HepG2 (cell line): ENCODE results near the gene ZNF223. TPM values are rescaled to one million over a fixed set of nuclear protein-coding genes. Genes with fewer than 3 reads are reported as not detected.

Experiments
- ATAC-seq: fragments of 200-7000 bp; cut with Tn5 transposase; 3 replicates; pipeline ENCODE4 v1.9.1; 2020; ENCODE audit warnings: mild to moderate bottlenecking, moderate library complexity
- BruUV-seq: library from RNA; stranded (reverse); fragments of 400-500 nt; replicated peaks from 2 replicates; lab custom pipeline; 2021; lab: Mats Ljungman, UMichigan
- CTCF ChIA-PET: fragments of 300-600 bp; formaldehyde crosslinking; extraction: SDS; loops from one replicate; lab custom pipeline; 2021; ENCODE audit warnings: low total read pairs, inconsistent platforms, low intra/inter-chr PET ratio; lab: Yijun Ruan, JAX
- POLR2A ChIA-PET: fragments of 350-600 bp; sonication (Branson Sonifier 250); formaldehyde crosslinking; loops from one replicate; lab custom pipeline; 2020; ENCODE audit warnings: antibody characterized with exemption, inconsistent platforms; lab: Yijun Ruan, JAX
- DNase-seq: peaks from one replicate; pipeline ENCODE4 v3.0.0-alpha.2; 2015; ENCODE audit warnings: low spot score
- FAIRE-seq: peaks from 3 replicates; lab custom pipeline; 2011; peaks lifted over from hg19 to GRCh38; lab: Jason Lieb, UNC
- H2AFZ ChIP-seq: one replicate; pipeline ENCODE4 v1.6.1; 2011; ENCODE audit warnings: low read length, inconsistent platforms
- H3K27ac ChIP-seq: fragments of 300-600 bp; 3 replicates; pipeline ENCODE4 v1.8.0; 2011; ENCODE audit warnings: mixed run types, mild to moderate bottlenecking, mixed read lengths, low read length, inconsistent platforms; ENCODE audit not compliant: insufficient read depth; ENCODE audit errors: extremely low read length
- H3K27me3 ChIP-seq, 2 experiments: fragments of 200-600 bp in 1 of 2; 2 replicates in 1 of 2; 3 replicates in 1 of 2; pipeline versions ENCODE4 v1.6.0 to v1.8.0; 2011; ENCODE audit warnings: low read length in 2 of 2, mild to moderate bottlenecking in 2 of 2, moderate library complexity in 2 of 2, inconsistent platforms in 1 of 2; ENCODE audit not compliant: insufficient read depth in 2 of 2, control insufficient read depth in 1 of 2
- H3K36me3 ChIP-seq, 2 experiments: fragments of 200-600 bp in 1 of 2; replicated peaks in 1 of 2; 2 replicates in 1 of 2; 3 replicates in 1 of 2; pipeline versions ENCODE4 v1.5.1 to v1.8.0; 2011; ENCODE audit warnings: low read length in 2 of 2, inconsistent platforms in 1 of 2; ENCODE audit not compliant: insufficient read depth in 2 of 2, control insufficient read depth in 1 of 2
- H3K4me1 ChIP-seq: 2 replicates; pipeline ENCODE4 v1.5.1; 2012; ENCODE audit warnings: low read length, inconsistent platforms; ENCODE audit not compliant: insufficient read depth
- H3K4me2 ChIP-seq: 2 replicates; pipeline ENCODE4 v1.6.0; 2011; ENCODE audit warnings: low read depth, low read length, inconsistent platforms
- H3K4me3 ChIP-seq, 3 experiments: fragments of 200-600 bp in 1 of 3; sonication (generic), shearing (Covaris generic) in 1 of 3; replicated peaks in 1 of 3; 2 replicates each; pipeline ENCODE4 v1.5.1; 2011 to 2016; ENCODE audit warnings: low read length in 3 of 3, inconsistent platforms in 2 of 3, low read depth in 2 of 3, mild to moderate bottlenecking in 2 of 3, control low read depth in 1 of 3, mixed read lengths in 1 of 3; ENCODE audit not compliant: insufficient read depth in 1 of 3
- H3K79me2 ChIP-seq: one replicate; pipeline ENCODE4 v1.6.1; 2011; ENCODE audit warnings: low read length, inconsistent platforms; ENCODE audit not compliant: insufficient read depth
- H3K9ac ChIP-seq: 2 replicates; pipeline ENCODE4 v1.6.0; 2011; ENCODE audit warnings: mild to moderate bottlenecking, low read depth, low read length, inconsistent platforms; ENCODE audit not compliant: insufficient read depth
- H3K9me3 ChIP-seq: 2 replicates; pipeline ENCODE4 v1.5.1; 2012; ENCODE audit warnings: mild to moderate bottlenecking, low read length
- H4K20me1 ChIP-seq: 2 replicates; pipeline ENCODE4 v1.6.0; 2011; ENCODE audit warnings: inconsistent platforms, mild to moderate bottlenecking, low read length, moderate library complexity; ENCODE audit not compliant: insufficient read depth
- ASH2L ChIP-seq: fragments of 300-600, 200-600 bp; sonication (generic); IDR thresholded peaks from 2 replicates; pipeline ENCODE4 v1.7.0; 2017; ENCODE audit warnings: low read depth, mild to moderate bottlenecking, moderate library complexity, mixed read lengths, low read length; ENCODE audit not compliant: insufficient read length
- PAXIP1 ChIP-seq: sonication (generic); formaldehyde crosslinking; conservative IDR thresholded peaks from 2 replicates; pipeline ENCODE4 v1.4.0; 2020; ENCODE audit warnings: mild to moderate bottlenecking, missing genetic modification reagents, moderate library complexity
- ZBTB8A ChIP-seq: sonication (generic); formaldehyde crosslinking; IDR thresholded peaks from 2 replicates; pipeline ENCODE4 v1.4.0; 2020; ENCODE audit warnings: mild to moderate bottlenecking, low read depth, missing genetic modification reagents, borderline replicate concordance
- ZFP36 ChIP-seq: fragments of 150-350 bp; IDR thresholded peaks from 2 replicates; pipeline ENCODE4 v1.6.1; 2018; ENCODE audit warnings: borderline replicate concordance, low read length, low read depth; ENCODE audit not compliant: partially characterized antibody
- ZNF576 ChIP-seq: sonication (generic); formaldehyde crosslinking; IDR thresholded peaks from 2 replicates; pipeline ENCODE4 v1.4.0; 2020; ENCODE audit warnings: mild to moderate bottlenecking, missing genetic modification reagents
- WGBS: methylation state at CpG from one replicate; pipeline ENCODE4 v1.1.6; 2017; ENCODE audit warnings: low lambda C conversion rate; 5-methylcytosine and 5-hydroxymethylcytosine counted together
- in situ Hi-C: cut with HindIII; loops from 2 replicates; pipeline ENCODE4 v1.10.0; 2017; ENCODE audit warnings: low pct_unique_long_range_greater_than_20kb; ENCODE audit not compliant: extremely low pct_ligation_motif_present
- intact Hi-C: fragments of 100-400 bp; cut with micrococcal nuclease; formaldehyde crosslinking; loops from one replicate; pipeline ENCODE4 v1.10.0; 2022; ENCODE audit not compliant: unreplicated experiment
- polyA plus RNA-seq, 8 experiments: library from polyadenylated mRNA; depleted of rRNA in 3 of 8; stranded (reverse) in 7 of 8; unstranded in 1 of 8; fragments of >200 nt; fragmentation: Illumina TruSeq in 4 of 8; extraction: Trizol in 4 of 8; gene quantifications; 2 replicates each; pipeline versions ENCODE4 v1.2.1 to v1.2.3, GENCODE V29; 2011 to 2016; ENCODE audit warnings: low read depth in 4 of 8, missing spikeins in 1 of 8, mixed read lengths in 1 of 8; ENCODE audit not compliant: insufficient read depth in 1 of 8
- total RNA-seq, 5 experiments: library from RNA; depleted of rRNA; stranded (reverse); fragments of >200 nt; fragmentation: Illumina TruSeq; extraction: Trizol; gene quantifications; 2 replicates each; pipeline ENCODE4 v1.2.3, GENCODE V29; 2016; ENCODE audit warnings: low read depth in 1 of 5

ZNF223 gene
- total and polyA plus RNA-seq, 2 of the 13 experiments (the other 11 are each of a cell fraction or from before 2014, with no cell fraction given): 2.0 to 4.8 TPM

GRCh38 chr19:44092108-44092507, 40.3 kb downstream of the ZNF223 start:
- DNase-seq: no peak
- no TSS peak for BruUV-seq
- peaks cover under 1 to 2% of the 10 kb centered on the region in 2 experiments; a peak in 2 of 5 replicates for H3K36me3 ChIP-seq
- WGBS: 33% methylated on average over 4 of the region's 4 CpGs
- ChIA-PET CTCF (no interaction called here), POLR2A (no interaction called here)
- no peak overlapping the region for H3K9ac ChIP-seq
- intact Hi-C loops: loop anchor here (10.0 kb wide), 1 partner anchor 107 kb away; the partner anchor contains the start of gene ZNF155
- H3K27ac ChIP-seq: no peak overlapping the region
- peaks cover 6% of the 10 kb centered on the region for H3K4me1 ChIP-seq
- no peak for FAIRE-seq
- H3K4me2 ChIP-seq: no peak overlapping the region
- H3K79me2 ChIP-seq: peaks cover 9% of the 10 kb centered on the region
- no peak overlapping the region for H2AFZ ChIP-seq
- no peak for ATAC-seq
- H3K27me3 ChIP-seq: no peaks in the 10 kb centered on the region; a peak in 1 of 5 replicates
- H3K9me3 ChIP-seq: no peaks in the 10 kb centered on the region
- H4K20me1 ChIP-seq: no peaks in the 10 kb centered on the region
- TF ChIP-seq PAXIP1 (no peak), ASH2L (no peak), ZBTB8A (CRISPR knock-in tag) (no peak), ZNF576 (no peak), ZFP36 (no peak)
- in situ Hi-C loops: no loop called here
- no peak overlapping the region for H3K4me3 ChIP-seq
